ENCODE results near the gene RAB11FIP3. TPM values are rescaled to one million over a fixed set of nuclear protein-coding genes. Genes with fewer than 3 reads are reported as not detected.

Gene RAB11FIP3
- total RNA-seq, 1 donor from 2014 or later, result 72.5 TPM

DNA sequence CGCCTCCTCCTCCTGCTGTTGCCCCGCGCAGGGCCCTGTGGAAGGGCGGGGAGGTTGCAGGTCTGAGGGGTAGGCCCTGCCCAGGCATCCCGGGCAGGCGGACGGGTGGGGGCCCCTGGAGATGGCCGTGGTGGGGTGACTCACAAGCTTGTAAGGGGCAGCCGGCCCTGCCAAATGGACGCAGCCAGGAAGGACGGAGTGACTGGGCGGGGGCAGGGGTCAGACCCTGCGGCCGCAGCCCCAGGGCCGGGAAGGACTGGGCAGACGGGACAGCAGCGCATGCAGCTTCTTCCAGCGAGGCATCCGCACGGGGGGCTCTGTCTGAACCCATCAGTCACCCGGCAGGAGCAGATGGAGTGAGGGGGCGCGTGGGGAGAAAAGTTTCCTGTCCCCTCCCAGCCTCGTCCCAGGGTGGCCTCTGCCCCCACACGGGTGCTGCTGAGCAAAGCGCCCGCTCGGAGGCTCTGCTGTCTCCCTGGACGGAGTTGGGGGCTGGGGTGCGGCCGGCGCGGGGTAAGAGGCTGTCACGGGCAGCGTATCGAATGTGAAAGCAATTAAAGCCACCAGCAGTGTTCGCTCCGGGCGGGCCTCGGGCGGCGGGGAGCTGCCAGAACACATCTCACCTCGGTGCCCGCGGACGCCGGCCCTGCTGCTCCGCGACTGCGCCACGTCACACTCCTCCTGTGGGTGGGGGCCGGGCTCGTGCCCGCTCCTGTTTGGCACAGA is 129.4 kb downstream of the RAB11FIP3 start:
- no peak for DNase-seq (ENCODE audit: low read depth)

DNA sequence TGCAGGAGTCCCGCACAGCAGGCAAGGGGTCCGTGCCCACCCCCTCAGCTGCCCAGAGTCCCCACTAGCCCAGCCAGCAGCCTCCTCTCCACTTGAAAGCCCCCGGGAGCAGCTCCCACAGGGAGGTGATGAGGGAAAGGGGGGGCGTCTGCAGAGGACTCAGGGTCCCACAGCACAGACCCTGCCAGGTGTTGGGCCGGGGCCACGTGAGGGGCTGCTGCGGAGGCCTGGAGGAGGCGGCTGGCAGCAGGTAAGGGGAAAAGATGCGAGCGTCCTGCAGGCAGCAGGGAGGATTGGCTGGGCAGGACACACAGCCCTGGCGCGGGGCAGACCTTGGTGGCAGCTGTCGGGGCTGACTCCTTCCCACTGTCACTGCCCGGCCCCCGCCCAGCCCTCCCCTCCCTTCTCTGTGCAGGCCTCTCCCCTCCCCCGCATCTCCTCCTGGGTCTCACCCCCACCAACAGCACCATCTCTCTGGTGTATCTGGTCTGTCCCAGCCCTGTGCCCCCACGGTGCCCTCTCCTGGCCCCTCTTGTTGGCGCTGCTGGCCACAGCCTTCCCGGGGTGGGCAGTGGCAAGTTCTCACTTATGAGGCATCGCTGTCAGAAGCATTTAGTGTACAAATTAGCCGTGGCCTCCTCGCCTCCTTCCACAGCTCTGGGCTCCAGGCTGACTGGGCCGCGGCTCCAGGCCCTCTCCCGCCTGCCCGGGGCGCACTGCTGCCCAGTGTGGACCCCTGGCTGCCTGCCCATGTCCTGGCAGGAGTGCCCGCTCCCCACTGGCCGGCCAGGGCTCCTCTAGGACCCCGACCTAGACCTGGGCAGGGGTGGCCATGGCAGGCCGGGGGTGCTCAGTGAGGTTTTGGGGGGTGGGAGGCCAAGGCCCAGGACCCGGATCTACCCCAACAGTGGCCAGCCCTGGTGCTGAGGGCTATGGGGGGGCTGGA is 130.4 kb downstream of the RAB11FIP3 start:
- no peak for DNase-seq (ENCODE audit: low read depth)

DNA sequence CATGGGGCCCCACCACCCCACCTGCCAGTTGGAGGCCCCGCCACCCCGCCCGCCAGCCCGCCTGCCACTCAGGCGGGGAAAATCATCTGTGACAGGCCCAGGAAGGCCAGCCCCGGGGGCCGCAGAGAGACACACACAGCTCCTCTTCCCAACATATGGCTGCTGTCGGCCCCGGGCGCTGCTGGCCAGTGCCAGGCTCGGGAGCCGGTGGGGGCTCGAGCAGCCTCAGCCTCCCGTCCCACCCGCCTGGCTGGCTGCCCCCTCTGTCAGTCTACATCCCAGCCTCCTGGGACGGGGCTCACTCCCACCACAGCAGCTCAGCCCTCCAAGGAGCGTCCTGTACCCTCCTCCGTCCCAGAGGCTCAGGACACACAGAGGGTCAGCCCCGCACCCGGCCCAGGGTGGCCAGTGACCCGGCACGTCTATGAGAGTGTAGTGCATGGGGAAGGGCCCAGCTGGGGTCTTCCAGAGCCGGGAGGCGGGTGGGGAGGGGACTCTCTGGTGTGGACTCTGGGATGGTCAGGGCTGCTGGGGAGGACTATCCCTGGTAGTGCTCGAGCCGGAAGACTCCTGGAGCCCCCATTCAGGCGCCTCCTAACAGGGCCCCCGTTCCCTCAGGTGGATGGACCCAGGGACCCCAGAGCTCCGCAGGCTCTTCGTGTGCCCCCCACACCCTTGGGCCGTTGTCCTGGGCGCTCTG is 131.2 kb downstream of the RAB11FIP3 start:
- no peak for DNase-seq (ENCODE audit: low read depth)

DNA sequence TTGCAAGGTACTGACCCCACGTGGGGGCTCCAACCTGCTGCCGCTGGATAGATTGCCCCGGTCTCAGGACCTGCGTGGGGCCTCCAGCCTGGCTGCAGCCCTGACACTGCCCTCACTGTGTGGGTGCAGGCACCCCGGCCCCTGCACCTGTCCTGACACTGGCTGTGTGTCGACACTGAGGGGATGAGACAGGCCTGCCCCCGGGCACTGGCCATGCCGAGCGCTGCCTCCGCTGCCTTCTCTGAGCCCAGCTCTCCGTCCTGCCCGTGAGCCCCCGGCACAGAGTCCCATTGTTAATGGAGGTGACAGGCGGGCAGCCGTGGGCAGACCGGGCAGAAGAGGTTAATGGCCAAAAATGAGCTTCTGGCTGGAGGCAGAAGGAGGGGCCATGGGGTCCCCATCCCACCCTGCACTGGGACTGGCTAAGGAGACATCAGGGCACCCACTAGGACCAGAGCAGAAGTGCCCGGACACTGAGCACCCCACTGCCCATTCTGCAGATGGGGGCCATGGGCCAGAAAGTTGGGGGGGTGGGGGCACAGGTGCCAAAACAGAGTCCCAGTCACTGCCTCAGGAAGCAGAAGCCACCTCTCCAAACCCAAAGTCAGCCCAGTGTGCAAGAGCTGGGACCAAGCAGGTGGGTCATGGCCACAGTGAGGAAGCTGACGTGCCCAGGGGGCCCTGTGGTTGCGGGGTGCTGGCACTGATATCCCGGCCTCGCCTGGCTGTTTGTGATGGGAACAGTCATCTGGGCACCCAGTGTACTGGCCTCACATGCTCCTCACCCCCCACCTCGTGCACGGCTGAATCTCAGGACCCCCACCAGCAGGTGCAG is 132.2 kb downstream of the RAB11FIP3 start:
- no peak for DNase-seq (ENCODE audit: low read depth)

DNA sequence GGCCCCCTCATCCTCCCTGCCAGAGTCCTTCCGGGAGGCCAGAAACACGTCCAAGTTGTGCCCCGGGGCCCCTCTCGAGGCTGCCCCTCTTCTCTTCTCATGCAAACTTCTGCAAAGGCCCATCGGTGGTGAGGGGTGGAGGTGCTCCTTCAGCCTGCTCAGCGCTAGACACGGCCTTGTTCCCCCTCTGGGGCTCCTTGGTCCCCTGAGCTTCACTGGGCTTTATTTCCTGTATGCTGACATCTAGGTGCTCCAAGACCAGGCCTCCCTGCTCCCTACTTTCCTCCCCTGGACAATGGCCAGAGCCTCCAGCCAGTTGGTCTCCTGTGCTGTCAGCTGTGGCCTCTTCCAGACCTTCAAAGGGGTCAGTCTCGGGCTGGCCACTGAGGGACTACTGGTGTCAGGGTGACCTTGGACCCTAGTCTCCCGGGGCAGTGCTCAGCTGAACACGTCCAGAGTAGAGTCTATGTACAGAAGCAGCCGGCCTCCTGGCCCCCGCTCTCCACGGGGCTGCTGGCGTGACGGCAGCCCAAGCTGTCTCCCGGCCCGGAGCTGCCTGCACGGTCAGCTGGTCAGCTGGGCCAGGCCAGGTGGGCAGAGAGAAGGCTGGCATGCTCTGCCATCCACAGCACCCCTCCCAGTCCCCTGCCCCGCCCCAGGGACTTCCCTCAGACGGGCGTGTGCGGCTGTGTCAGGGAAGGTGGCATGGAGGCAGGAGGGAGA is 133.0 kb downstream of the RAB11FIP3 start:
- no peak for DNase-seq (ENCODE audit: low read depth)

DNA sequence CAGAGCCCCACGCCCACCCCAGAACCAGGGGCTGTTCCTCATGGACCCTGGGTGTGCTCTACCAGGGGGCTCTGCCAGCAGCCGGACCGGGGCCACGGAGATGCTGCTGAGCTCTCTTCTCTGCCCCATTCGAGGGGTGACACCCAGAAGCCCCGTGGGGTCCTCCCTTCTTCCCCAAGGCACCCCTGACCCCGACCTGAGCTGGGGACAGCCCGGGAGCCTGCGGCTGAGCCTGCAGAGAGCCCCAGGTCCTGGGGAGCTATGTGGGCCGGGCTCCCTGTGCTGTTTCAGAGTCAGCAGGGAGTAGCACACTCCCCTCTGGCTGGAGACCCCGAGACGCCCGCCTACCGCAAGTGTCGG is 133.6 kb downstream of the RAB11FIP3 start:
- no peak for DNase-seq (ENCODE audit: low read depth)

DNA sequence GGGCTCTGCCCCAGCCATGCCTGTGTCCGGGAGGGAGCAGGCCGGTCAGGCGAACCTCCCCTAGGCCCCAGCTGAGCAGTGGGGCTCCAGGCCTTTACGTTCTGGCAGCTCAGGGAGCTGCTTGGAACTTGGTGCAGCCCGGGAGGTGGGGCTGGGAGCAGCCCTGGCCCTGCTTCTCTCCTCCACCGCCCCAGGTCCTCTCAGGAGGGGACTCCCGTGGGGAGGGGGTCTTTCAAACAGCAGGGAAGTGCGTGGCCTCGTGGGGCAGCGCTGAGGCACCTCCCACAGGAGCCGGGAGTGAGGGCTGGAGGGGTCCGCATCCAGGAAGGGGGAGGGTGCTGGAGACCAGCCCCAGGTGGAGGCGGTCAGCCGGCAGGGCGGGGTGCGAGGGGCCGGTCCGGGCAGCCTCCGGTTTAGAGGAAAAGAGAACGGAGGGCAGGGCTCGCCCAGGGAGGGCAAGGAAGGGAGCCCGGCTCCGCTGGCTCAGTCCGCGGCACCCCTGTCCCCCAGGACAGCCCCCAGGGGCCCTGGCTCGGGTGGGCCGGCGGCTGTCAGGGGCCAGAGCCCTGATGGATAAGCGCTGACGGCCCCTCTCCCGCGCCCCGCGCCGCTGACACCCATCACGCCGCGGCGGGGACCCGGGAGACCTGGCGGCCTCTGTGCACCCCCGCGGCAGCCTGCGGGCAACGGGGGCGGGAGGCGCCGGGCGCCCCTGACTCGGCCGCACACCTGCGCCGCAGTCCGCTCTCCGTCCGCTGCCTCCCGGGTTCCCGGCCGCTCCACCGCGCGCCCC is 134.2 kb downstream of the RAB11FIP3 start:
- no peak for DNase-seq (ENCODE audit: low read depth)

DNA sequence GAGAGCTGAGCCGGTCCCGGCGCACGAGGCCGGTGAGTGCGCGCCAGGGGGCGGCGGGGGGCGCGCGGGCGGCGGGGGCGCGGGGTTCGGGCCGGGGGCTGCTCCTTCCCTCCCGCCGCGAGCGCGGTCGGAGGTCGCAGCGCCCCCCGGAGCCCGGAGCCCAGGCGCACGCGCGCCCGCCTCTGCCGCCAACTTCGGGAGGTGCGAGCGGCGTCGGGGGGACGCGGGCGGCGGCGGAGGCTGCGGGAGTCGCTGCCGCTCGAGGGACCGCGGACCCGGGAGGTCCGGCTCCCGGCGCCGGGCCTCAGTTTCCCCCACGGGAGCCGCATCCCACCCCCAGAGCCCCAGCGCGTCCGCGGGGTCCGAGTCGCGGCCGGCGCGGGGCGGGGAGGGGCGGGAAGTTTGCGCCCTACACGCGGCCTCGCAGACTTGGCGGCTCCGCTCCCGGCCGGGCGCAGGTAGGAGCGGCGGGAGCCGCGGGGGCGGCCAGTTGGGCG is 134.8 kb downstream of the RAB11FIP3 start, which contains the start of gene PRR35:
Gene PRR35 (plus strand): TSS at position 191 of the 497 bp plus-strand sequence. CDS start 2,901 bp downstream, outside the sequence.
- DNase-seq (ENCODE audit: low read depth), result no peak

DNA sequence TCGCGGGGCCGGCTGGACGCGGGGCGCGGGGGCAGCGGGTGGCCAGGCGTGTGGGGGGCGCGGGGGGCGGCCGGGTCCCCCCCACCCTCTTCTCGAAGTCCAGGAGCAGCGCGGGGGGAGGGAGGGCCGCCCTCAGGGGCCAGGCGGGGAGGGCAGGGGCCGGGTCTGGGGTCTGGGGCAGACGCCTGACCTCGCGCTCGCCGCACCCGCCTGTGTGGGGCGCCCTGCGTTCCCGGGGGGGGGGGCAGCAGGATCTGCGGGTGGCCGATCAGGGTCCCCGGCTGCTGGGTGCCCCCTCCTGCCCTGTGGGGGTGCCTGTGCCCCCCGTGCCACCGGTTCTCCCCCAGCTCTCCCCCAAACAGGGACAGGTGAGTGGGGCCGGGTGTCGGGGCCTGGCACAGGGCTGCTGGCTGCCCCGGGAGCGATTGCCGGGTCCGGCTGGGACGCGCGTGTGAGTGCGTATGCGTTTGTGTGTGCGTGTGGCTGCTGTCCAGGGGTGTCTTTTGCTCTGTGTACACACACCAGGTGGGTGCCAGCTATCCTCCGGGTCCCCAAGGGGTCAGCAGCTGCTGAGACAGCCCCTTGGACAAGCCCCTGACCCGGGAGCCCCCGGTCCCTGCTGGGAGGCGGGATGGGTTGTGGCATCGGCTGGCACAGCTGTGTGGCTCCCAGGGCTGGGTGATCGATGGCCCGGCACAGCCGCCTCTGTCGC is 135.4 kb downstream of the RAB11FIP3 start:
- no peak for DNase-seq (ENCODE audit: low read depth)

DNA sequence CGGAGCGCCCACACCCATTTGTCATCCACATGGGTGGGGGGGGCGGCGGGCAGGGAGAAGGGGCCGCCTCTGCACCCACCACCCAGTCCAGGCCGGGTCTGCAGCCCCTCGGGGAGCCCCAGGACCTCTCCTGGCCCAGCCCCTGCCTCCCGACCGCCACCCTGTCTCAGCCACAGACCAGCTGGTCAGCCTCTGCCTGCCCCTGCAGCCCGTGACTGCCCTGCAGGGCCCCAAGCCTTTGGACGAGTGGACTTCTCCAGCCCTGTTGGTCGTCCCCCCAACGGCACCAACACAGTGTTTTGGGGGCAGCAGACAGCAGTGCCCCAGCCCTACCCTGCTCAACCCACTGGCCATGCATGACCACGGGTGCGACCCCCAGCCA is 136.0 kb downstream of the RAB11FIP3 start:
- no peak for DNase-seq (ENCODE audit: low read depth)

DNA sequence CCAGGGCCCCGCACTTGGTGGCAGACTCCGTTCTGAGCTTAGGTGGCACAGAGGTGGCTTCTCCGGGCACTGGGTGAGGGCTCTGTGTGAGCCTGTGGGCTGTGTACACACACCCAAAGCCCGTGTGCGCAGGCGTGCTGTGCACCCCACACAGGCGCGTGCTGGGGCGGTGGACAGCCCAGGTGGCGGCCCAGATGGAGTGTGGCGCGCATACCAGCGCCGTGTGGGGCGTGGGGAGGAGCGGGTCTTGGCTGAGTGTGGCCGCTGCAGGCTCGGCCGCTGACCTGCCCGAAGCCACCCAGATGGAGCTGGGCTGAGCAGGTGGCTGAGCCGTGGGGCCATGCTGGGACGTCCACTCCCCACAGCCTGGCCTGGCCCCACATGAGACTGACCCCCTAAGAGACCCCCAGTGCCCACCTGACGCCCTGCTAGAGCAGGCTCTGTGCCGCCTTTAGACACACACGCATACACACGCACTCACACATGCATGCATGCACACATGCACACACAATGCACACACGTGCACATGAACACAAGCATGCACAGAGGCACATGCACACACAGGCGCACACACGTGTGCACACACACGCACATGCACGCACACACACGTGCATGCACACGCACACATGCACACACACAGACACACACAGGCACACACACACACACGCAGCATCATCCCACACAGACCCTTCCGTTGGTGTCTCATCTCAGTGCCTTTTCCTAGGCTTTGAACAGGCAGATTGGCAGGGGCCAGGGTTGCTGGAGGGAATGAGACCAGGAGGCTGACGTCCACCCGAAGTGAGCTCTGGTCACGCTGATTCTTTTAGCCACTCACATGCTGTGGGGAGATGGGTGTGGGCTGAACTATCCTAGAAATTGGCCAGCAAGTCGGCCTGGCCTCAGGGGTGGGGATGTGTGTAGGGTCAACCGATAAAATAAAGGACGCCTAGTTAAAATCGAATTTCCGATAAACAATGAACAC is 136.8 kb downstream of the RAB11FIP3 start:
- no peak for DNase-seq (ENCODE audit: low read depth)

DNA sequence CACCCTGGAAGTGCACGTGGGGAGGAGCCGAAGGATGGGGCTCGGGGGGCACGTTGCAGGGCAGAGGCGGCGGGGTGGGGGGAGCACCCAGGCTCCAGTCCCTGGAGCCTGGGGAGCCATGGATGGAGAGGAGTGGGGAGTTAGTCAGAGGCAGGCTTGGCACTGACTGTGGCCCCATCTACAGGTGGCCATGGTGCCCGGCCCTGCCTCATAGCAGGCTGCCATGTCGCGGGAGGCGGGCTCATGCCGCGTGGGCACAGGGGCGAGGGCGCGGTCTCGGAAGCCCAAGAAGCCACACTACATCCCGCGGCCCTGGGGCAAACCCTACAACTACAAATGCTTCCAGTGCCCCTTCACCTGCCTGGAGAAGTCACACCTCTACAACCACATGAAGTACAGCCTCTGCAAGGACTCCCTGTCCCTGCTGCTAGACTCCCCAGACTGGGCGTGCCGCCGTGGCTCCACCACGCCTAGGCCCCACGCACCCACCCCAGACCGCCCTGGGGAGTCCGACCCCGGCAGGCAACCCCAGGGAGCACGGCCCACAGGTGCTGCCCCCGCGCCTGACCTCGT is 137.7 kb downstream of the RAB11FIP3 start:
- no peak for DNase-seq (ENCODE audit: low read depth)

DNA sequence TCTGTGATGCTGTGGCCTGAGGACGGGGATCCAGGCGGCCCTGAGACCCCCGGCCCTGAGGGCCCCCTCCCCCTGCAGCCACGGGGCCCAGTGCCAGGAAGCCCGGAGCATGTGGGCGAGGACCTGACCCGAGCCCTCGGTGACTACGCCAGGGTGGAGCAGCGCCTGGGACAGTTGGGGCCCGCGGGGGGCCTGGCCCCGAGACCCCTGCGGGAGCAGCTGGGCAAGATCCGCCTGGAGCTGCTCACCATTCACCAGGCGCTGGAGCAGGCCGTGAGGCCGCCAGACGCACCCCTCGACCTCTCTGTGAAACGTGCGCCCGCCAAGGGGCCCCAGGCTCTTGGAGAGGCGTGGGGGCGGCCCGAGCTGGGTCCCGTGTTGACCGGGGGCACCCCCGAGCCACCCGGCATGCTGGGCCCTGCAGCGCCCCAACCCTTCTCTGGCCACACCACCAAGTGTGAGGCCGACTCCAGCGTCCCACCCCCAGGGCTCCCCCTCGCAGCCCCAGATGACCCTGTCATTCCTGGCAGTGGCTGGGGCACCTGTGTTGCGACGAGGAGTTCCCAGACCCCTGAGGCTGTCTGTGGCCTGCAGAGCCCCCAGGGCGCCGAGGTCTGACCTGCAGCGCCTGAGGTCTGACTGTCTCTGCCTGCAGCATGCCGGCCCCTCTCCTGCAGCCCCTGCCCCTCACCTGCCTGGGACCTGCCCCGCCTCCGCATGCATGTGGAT is 139.4 kb downstream of the RAB11FIP3 start:
- DNase-seq (ENCODE audit: low read depth), result no peak

DNA sequence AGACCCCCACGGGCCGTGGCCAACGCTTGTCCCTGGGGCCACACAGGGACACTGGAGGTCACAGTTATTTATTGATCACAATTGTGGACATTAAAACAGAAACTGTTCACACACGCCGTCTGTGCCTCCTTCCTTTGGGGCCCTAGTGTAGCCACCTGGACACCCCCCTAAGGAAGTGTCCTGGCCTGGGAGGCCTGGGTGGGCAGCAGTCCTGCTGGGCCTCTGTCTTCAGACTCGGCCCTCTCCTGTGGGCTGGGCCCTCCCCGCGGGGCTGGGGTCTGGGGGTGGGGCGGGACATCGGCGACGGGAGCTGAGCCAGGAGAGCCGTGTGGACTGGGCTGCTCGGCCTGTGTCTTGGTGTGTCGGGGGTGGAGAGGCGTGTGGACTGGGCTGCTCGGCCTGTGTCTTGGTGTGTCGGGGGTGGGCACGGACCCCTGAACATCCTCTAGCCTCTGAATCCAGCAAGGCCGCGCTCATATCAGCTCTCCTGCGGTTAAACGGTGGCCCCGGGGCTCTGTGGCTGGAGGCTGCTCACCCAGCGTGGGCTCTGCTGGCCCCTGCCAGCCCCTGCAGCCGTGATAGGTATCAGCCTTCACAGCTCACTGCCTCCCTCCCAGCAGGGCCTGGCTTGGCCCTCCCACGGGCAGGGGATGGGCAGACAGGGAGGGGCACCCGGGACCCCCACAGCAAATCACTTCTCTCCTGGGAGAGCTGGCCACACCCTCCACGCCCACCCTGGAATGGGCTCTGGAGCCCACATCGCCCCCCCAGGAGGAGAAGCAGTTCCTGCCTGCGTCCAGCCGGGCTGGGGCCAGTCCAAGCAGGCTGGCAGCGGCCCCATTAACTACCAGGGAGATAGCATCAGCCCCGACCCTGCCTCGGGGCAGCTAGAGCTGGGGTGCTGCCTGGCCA is 140.2 kb downstream of the RAB11FIP3 start:
- DNase-seq (ENCODE audit: low read depth), result peak; percentile 55

DNA sequence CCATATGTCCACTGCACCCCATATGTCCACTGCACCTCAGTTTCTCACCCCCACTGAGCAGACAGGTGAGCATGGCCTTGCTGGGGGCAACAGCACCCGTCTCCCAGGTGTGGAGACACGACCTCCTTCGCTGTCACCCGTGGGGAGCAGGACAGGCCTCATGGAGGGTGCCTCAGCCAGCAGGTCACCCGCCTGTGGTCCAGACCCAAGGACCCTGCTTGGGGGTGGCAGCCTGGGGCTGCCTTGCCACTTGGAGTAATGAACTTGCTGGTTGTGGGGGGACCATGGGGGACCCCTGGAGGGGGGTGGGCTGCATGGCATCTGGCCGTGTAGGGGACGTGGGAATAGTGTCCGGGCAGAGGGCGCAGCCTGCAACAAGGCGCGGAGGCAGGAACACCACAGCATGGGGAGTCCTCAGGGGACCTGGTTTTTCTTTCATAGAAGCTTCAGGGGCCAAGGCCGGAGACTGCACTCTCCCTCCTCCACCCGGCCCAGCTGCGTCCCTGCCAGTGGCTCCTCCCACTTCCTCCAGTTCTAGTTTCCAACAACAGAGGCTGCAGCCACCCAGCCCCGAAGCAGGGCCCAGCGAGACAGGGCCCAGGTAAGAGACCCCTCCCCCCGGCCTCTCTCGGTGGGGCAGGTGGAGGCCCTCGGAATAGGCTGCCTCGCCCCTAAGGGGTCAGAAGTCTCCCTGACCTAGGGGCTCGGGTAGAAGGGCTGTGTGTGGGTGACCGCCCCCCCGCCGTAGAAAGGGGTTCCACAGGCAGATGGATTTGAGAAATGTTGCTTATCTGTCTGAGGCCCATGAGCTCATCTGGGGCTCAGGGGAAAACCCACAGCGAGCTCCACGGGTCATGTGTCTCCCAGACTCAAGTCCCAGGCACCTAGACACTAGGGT is 141.3 kb downstream of the RAB11FIP3 start, which contains the start of gene NHLRC4:
Gene NHLRC4 (plus strand): TSS at position 531 of the 898 bp plus-strand sequence. CDS start 1,043 bp downstream, outside the sequence.
- DNase-seq (ENCODE audit: low read depth), result no peak
